ENCODE results near the gene RUNDC3A.

DNA sequence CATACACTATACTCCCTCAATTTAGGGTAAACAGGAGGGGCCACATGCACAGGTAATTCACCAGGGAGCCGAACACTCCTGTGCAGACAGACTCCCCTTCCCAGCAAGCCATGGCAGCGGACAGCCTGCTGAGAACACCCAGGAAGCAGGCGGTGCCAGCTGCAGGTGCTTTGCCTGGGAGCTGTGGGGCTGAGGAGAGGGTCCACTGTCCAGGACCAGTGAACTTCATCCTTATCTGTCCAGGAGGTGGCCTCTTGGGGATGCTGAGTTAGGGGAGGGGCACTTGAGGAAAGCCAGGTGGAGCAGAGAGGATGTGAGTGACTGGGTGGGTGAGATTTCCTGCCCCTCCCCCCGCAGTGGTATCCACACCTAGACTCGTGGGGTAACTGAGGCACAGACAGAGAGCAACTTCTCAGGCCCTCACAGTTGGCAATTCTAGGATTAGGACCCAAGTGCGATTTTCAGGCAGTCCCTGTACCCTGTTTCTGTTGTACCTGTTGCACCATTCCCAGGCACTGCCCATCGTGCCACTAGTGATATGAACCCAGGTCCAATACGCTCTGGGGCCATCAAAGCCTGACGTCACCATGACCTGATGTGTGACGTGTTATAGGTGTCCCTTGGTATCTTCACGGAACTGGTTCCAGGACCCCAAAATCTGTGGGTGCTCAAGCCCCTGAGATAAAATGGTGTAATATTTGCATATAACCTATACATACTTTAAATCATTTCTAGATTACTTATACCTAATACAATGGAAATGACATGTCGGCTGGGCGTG, 37.9 kb downstream of the RUNDC3A start:
- TF ChIP-seq POLR2AphosphoS5 (IDR thresholded peaks at IDR 0.05; ENCODE audit: low read depth, low read length) (no peak), POLR2A (IDR thresholded peaks at IDR 0.05; ENCODE audit: low read depth, low read length) (no peak), PAX5 (IDR thresholded peaks at IDR 0.05; ENCODE audit: insufficient read depth, low read length, severe bottlenecking) (no peak)
